Gastrocnemius medialis (tissue), 4 donors: ENCODE results near the gene CEP112.

ENCODE experiments used
- CTCF ChIP-seq, 5 experiments: fragments of 450-650 bp in 3 of 5; fragments of 200-600 bp in 2 of 5; sonication (generic) in 2 of 5; IDR thresholded peaks in 4 of 5; conservative IDR thresholded peaks in 1 of 5; 1 replicate in 4 of 5; 2 replicates in 1 of 5; pipeline ENCODE4 v1.5.1; 2016 to 2019; ENCODE audit warnings: antibody characterized with exemption in 5 of 5, mild to moderate bottlenecking in 3 of 5, moderate library complexity in 3 of 5
- POLR2A ChIP-seq, 2 donors: fragments of 450-650 bp; IDR thresholded peaks; one replicate each; pipeline ENCODE4 v1.6.1; 2017; ENCODE audit warnings: antibody characterized with exemption in 2 of 2, mild to moderate bottlenecking in 2 of 2, moderate library complexity in 2 of 2

GRCh38 chr17:65841089-65841488 is 350.8 kb downstream of the CEP112 start:
- TF ChIP-seq CTCF (IDR thresholded peaks at IDR 0.05 in 4 of 5, conservative IDR thresholded peaks at IDR 0.05 in 1 of 5) (no peak), POLR2A (IDR thresholded peaks at IDR 0.05) (no peak)
